PC-3 (cell line): Measurements from ENCODE around the gene ARHGAP22. TPM values are rescaled to one million over a fixed set of nuclear protein-coding genes. Genes with fewer than 3 reads are reported as not detected.

ENCODE experiments used
- ATAC-seq: fragments of 200-7000 bp; cut with Tn5 transposase; 2 replicates; pipeline ENCODE4 v1.9.1; 2020; ENCODE audit warnings: mild to moderate bottlenecking, moderate library complexity
- BruUV-seq: library from RNA; stranded (reverse); fragments of 400-500 nt; replicated peaks from 2 replicates; lab custom pipeline; 2021; lab: Mats Ljungman, UMichigan
- CTCF ChIA-PET: fragments of 300-600 bp; sonication (Branson Sonifier 250); formaldehyde crosslinking; loops from one replicate; lab custom pipeline; 2022; ENCODE audit warnings: antibody characterized with exemption; lab: Charles Lee
- POLR2A ChIA-PET: fragments of 300-600 bp; sonication (Branson Sonifier 250); formaldehyde crosslinking; loops from one replicate; lab custom pipeline; 2022; ENCODE audit warnings: antibody characterized with exemption; ENCODE audit not compliant: unreplicated experiment; lab: Charles Lee
- DNase-seq: peaks from one replicate; pipeline ENCODE4 v3.0.0-alpha.2; 2015
- H2AFZ ChIP-seq: fragments of 300-600 bp; sonication (generic); 2 replicates; pipeline ENCODE4 v1.6.0; 2016; ENCODE audit warnings: antibody characterized with exemption, low read length
- H3F3A ChIP-seq: fragments of 300-600 bp; sonication (generic); one replicate; pipeline ENCODE4 v1.6.0; 2017; ENCODE audit warnings: antibody characterized with exemption, low read length, control low read depth, mild to moderate bottlenecking; ENCODE audit not compliant: unreplicated experiment
- H3K27ac ChIP-seq: fragments of 300-600 bp; sonication (generic); 2 replicates; pipeline ENCODE4 v1.5.1; 2016; ENCODE audit warnings: mild to moderate bottlenecking, low read length
- H3K27me3 ChIP-seq: fragments of 300-600 bp; sonication (generic); 2 replicates; pipeline ENCODE4 v1.6.1; 2016; ENCODE audit warnings: low read length, mixed read lengths
- H3K36me3 ChIP-seq: fragments of 300-600 bp; sonication (generic); 2 replicates; pipeline ENCODE4 v1.6.1; 2016; ENCODE audit warnings: low read depth, mixed run types, low read length, mixed read lengths
- H3K4me1 ChIP-seq: fragments of 300-600 bp; sonication (generic); 2 replicates; pipeline ENCODE4 v1.5.1; 2016; ENCODE audit warnings: low read length; ENCODE audit not compliant: insufficient read depth
- H3K4me2 ChIP-seq: fragments of 300-600 bp; sonication (generic); 2 replicates; pipeline ENCODE4 v1.6.0; 2016; ENCODE audit warnings: low read length
- H3K4me3 ChIP-seq: fragments of 300-600 bp; sonication (generic); 2 replicates; pipeline ENCODE4 v1.5.1; 2016; ENCODE audit warnings: mild to moderate bottlenecking, low read length, mixed read lengths
- H3K79me2 ChIP-seq: fragments of 300-600 bp; sonication (generic); 2 replicates; pipeline ENCODE4 v1.6.1; 2017; ENCODE audit warnings: low read length, mixed read lengths
- H3K9ac ChIP-seq: fragments of 300-600 bp; sonication (generic); 2 replicates; pipeline ENCODE4 v1.6.0; 2016; ENCODE audit warnings: mild to moderate bottlenecking, low read length
- H3K9me2 ChIP-seq: fragments of 300-600 bp; sonication (generic); replicated peaks from 2 replicates; pipeline ENCODE4 v1.6.1; 2016; ENCODE audit warnings: mixed run types, low read length, mixed read lengths
- H3K9me3 ChIP-seq: fragments of 300-600 bp; sonication (generic); 2 replicates; pipeline ENCODE4 v1.6.1; 2016; ENCODE audit warnings: low read length, mixed read lengths
- H4K20me1 ChIP-seq: fragments of 300-600 bp; sonication (generic); 2 replicates; pipeline ENCODE4 v1.6.1; 2016; ENCODE audit warnings: low read length, mixed read lengths
- CTCF ChIP-seq: fragments of 300-600 bp; sonication (generic); conservative IDR thresholded peaks from 2 replicates; pipeline ENCODE4 v1.5.1; 2017; ENCODE audit warnings: antibody characterized with exemption, low read depth, mild to moderate bottlenecking, low read length
- EZH2 ChIP-seq: fragments of 300-600 bp; sonication (generic); IDR thresholded peaks from one replicate; pipeline ENCODE4 v1.6.1; 2017; ENCODE audit warnings: antibody characterized with exemption, mild to moderate bottlenecking, low read length; ENCODE audit not compliant: unreplicated experiment
- EZH2phosphoT487 ChIP-seq: fragments of 300-600 bp; sonication (generic); IDR thresholded peaks from 2 replicates; pipeline ENCODE4 v1.6.1; 2018; ENCODE audit warnings: mild to moderate bottlenecking, antibody characterized with exemption, low read length, borderline replicate concordance
- intact Hi-C: fragments of 100-400 bp; cut with micrococcal nuclease; formaldehyde crosslinking; loops from 2 replicates; pipeline ENCODE4 v1.9.0; 2023
- total RNA-seq: library from RNA; depleted of rRNA; stranded (reverse); fragments of >200 nt; gene quantifications from 2 replicates; pipeline ENCODE4 v1.2.3, GENCODE V29; 2014

ARHGAP22 gene
- total RNA-seq, 1 experiment from 2014 or later, result 12.2 TPM

- H3K9me2 ChIP-seq, result no peaks in the 10 kb centered on the region
- no peaks in the 10 kb centered on the region for H3K9me3 ChIP-seq
- no peak for ATAC-seq
- no peaks in the 10 kb centered on the region for H3K79me2 ChIP-seq
- no peaks in the 10 kb centered on the region for H3K4me1 ChIP-seq
- no peaks in the 10 kb centered on the region for H4K20me1 ChIP-seq
- DNase-seq, result no peak
- no peak overlapping the region for H3K27ac ChIP-seq
- ChIA-PET CTCF (no interaction called here), POLR2A (no interaction called here)
- no peak overlapping the region for H2AFZ ChIP-seq
- no peak overlapping the region for H3K4me2 ChIP-seq
- intact Hi-C loops, result no loop called here
- no peak overlapping the region for H3K9ac ChIP-seq
- no peaks in the 10 kb centered on the region for H3F3A ChIP-seq
- no peak for TF ChIP-seq CTCF
- no peak for TF ChIP-seq EZH2phosphoT487
- no peak for TF ChIP-seq EZH2
- no peaks in the 10 kb centered on the region for H3K36me3 ChIP-seq
- BruUV-seq, result no TSS peak
- H3K4me3 ChIP-seq, result no peak overlapping the region
- H3K27me3 ChIP-seq, result no peaks in the 10 kb centered on the region
These were observed 36.7 kb downstream of the ARHGAP22 start for GRCh38 chr10:48568131-48568530.

DNA sequence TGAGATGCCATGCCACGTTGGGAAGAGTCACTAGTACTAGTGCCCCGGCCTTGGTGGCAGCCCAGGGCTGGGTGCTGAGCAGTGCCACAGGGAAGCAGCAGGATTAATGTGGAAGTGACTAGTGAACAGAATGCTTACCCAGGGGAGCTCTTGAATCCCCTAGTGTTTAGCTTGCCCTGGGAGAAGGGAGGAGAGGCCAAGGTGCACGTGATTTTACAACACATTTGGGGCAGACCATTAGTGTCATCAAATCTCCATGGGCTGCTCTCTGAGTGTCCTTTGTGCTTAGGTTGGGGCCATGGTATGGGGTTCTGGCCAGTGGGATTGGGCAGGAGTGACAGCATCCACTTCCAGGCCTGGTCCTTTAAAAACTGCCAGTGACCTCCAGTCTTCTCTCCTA is 37.5 kb downstream of the ARHGAP22 start:
- Histone ChIP-seq H3K9me2 (no peaks in the 10 kb centered on the region), H3K4me3 (no peak overlapping the region), H3K9me3 (no peaks in the 10 kb centered on the region), H3K9ac (no peak overlapping the region), H3K4me1 (no peaks in the 10 kb centered on the region), H3K36me3 (no peaks in the 10 kb centered on the region), H3K27ac (no peak overlapping the region), H3K27me3 (no peaks in the 10 kb centered on the region), H4K20me1 (no peaks in the 10 kb centered on the region), H3F3A (no peaks in the 10 kb centered on the region), H2AFZ (no peak overlapping the region), H3K4me2 (no peak overlapping the region), H3K79me2 (no peaks in the 10 kb centered on the region)
- intact Hi-C loops, result no loop called here
- ChIA-PET POLR2A (no interaction called here), CTCF (no interaction called here)
- no peak for ATAC-seq
- no peak for DNase-seq
- no TSS peak for BruUV-seq
- no peak for TF ChIP-seq EZH2phosphoT487
- TF ChIP-seq EZH2, result no peak
- TF ChIP-seq CTCF, result no peak

DNA sequence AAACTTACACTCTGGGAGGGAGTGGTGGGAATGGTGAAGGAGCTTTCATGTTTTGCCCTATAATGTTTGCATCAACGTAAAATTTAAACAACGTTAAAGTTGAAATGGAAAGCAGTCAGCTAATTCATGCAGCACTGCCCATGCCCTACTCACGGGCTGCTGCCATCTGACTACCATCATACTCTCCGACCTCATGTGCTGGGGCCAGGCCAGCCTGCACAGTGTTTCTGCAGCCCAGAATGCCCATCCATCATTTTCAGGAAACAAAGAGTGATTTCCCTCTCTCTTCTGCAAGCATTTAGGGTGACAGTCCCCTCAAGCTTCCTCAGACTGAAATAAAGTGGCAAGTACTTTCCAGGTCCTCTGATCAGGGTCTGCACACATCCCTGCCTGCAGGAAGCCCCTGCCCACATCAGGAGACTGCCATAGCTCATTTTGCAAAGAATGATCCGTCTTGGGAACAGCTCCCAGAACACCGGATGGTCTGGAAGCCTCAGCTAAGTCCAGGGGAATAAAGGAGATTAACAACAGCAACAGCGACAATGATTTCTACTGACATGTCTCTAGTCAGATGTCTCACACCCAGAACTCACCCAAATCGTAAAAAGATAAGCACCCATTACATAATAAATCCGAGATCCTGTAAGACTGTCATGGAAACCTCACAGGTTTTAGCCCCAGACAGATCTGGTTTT is 40.3 kb downstream of the ARHGAP22 start:
- no peaks in the 10 kb centered on the region for H3K36me3 ChIP-seq
- H3K4me2 ChIP-seq, result no peak overlapping the region
- H2AFZ ChIP-seq, result no peak overlapping the region
- TF ChIP-seq EZH2phosphoT487 (no peak), CTCF (no peak), EZH2 (no peak)
- no peak overlapping the region for H3K4me3 ChIP-seq
- H4K20me1 ChIP-seq, result no peaks in the 10 kb centered on the region
- DNase-seq (no peak), ATAC-seq (no peak)
- no peaks in the 10 kb centered on the region for H3K4me1 ChIP-seq
- POLR2A ChIA-PET, result no interaction called here
- CTCF ChIA-PET, result interaction anchor here (0.6 kb wide), 1 partner anchor 91 kb away, joined by 7 read pairs; no protein-coding TSS in a partner anchor
- H3K27me3 ChIP-seq, result no peaks in the 10 kb centered on the region
- BruUV-seq, result no TSS peak
- H3K27ac ChIP-seq, result no peak overlapping the region
- no peak overlapping the region for H3K9ac ChIP-seq
- intact Hi-C loops, result no loop called here
- H3K9me2 ChIP-seq, result no peaks in the 10 kb centered on the region
- H3K9me3 ChIP-seq, result no peaks in the 10 kb centered on the region
- no peaks in the 10 kb centered on the region for H3F3A ChIP-seq
- no peaks in the 10 kb centered on the region for H3K79me2 ChIP-seq
